MM.1S (cell line): ENCODE results near the gene CCDC92B.

ENCODE experiments used
- CTCF ChIP-seq: fragments of 300-600 bp; sonication (generic); IDR thresholded peaks from 2 replicates; pipeline ENCODE4 v1.5.1; 2016; ENCODE audit warnings: antibody characterized with exemption, low read length, mixed read lengths
- EZH2 ChIP-seq: fragments of 300-600 bp; sonication (generic); optimal IDR thresholded peaks from 2 replicates; pipeline ENCODE3; 2017; ENCODE audit warnings: low read depth, mild to moderate bottlenecking, antibody characterized with exemption, low read length, mixed read lengths
- EZH2phosphoT487 ChIP-seq: fragments of 300-600 bp; sonication (generic); IDR thresholded peaks from 2 replicates; pipeline ENCODE4 v1.6.1; 2018; ENCODE audit warnings: antibody characterized with exemption, low read length

GRCh38 chr17:2690165-2691068, 59.0 kb downstream of the CCDC92B start:
- no peak for TF ChIP-seq EZH2phosphoT487
- TF ChIP-seq CTCF: no peak
- no peak for TF ChIP-seq EZH2
